Gastroesophageal sphincter (tissue), 4 donors: Measurements from ENCODE around the gene CDCA8. TPM values are rescaled to one million over a fixed set of nuclear protein-coding genes. Genes with fewer than 3 reads are reported as not detected.
A peak's percentile ranks its signal among the peaks of the same experiment; 100 is the strongest.

ENCODE experiments used
- ATAC-seq: fragments of 150-250 bp; one replicate; pipeline ENCODE4 v1.9.1; 2016; ENCODE audit warnings: mild to moderate bottlenecking, moderate library complexity
- H3K27ac ChIP-seq, 4 donors: fragments of 200-600 bp; sonication (generic) in 3 of 4; 1 replicate in 3 of 4; 2 replicates in 1 of 4; pipeline ENCODE4 v1.5.1; 2016 to 2019
- H3K27me3 ChIP-seq: fragments of 200-600 bp; sonication (generic); one replicate; pipeline ENCODE4 v1.5.1; 2019
- H3K36me3 ChIP-seq, 2 donors: fragments of 200-600 bp; sonication (generic); one replicate each; pipeline ENCODE4 v1.5.1; 2019; ENCODE audit warnings: control low read depth in 1 of 2
- H3K4me1 ChIP-seq, 3 donors: fragments of 200-600 bp; sonication (generic); 1 replicate in 2 of 3; 2 replicates in 1 of 3; pipeline ENCODE4 v1.5.1; 2016 to 2019; ENCODE audit warnings: control low read depth in 2 of 3
- H3K4me3 ChIP-seq, 2 donors: fragments of 200-600 bp; sonication (generic); one replicate each; pipeline ENCODE4 v1.5.1; 2019; ENCODE audit warnings: mild to moderate bottlenecking in 1 of 2, moderate library complexity in 1 of 2
- H3K9me3 ChIP-seq, 3 donors: fragments of 200-600 bp; sonication (generic); one replicate each; pipeline ENCODE4 v1.5.1; 2017 to 2019; ENCODE audit warnings: control low read depth in 2 of 3
- EP300 ChIP-seq: sonication (generic); formaldehyde crosslinking; IDR thresholded peaks from one replicate; pipeline ENCODE4 v1.6.1; 2017; ENCODE audit warnings: antibody characterized with exemption, mild to moderate bottlenecking
- POLR2A ChIP-seq, 2 donors: fragments of 450-650 bp; IDR thresholded peaks; one replicate each; pipeline ENCODE4 v1.6.1; 2017; ENCODE audit warnings: antibody characterized with exemption in 2 of 2, mild to moderate bottlenecking in 2 of 2, moderate library complexity in 1 of 2
- POLR2AphosphoS5 ChIP-seq: sonication (generic); formaldehyde crosslinking; IDR thresholded peaks from one replicate; pipeline ENCODE4 v1.6.1; 2017; ENCODE audit warnings: antibody characterized with exemption
- WGBS, 2 donors: methylation state at CpG; one replicate each; pipeline ENCODE4 v1.1.5; 2018; ENCODE audit warnings: low coverage in 1 of 2; 5-methylcytosine and 5-hydroxymethylcytosine counted together
- total RNA-seq, 4 donors: library from RNA; depleted of rRNA; stranded (reverse); fragments of >200 nt; gene quantifications; one replicate each; pipeline ENCODE4 v1.1.0, GENCODE V29; 2016
- TF ChIP-seq, protein P1 (sequence below), 4 experiments: fragments of 200-600 bp in 2 of 4; fragments of 450-650 bp in 2 of 4; sonication (generic) in 1 of 4; IDR thresholded peaks; one replicate each; pipeline ENCODE4 v1.5.1; 2017 to 2019; ENCODE audit warnings: antibody characterized with exemption in 4 of 4, mild to moderate bottlenecking in 2 of 4, moderate library complexity in 2 of 4

CDCA8 gene
- total RNA-seq, 4 donors from 2014 or later = 0.13 to 1.1 (median 0.67) TPM

DNA sequence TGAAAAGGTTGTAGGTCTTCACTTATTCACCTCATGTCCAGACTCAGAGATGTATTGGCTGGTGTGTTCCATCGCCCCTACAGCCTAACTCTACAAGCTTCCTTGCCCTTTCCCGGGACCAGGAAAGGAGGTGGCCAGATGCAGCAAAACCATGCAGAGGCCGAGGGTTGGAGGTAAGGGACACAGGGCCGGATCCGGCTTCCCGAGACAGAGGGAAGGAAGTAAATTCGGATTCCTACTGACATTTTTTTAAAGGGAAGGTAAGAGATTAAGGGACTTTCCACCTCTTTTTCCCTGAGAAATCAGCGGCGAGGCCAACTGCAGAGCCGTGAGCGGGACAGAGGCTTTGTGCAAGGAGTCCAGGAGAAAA, 59.9 kb downstream of the CDCA8 start:
- TF ChIP-seq POLR2A (IDR thresholded peaks at IDR 0.05) = no peak
- TF ChIP-seq, protein P1, sequence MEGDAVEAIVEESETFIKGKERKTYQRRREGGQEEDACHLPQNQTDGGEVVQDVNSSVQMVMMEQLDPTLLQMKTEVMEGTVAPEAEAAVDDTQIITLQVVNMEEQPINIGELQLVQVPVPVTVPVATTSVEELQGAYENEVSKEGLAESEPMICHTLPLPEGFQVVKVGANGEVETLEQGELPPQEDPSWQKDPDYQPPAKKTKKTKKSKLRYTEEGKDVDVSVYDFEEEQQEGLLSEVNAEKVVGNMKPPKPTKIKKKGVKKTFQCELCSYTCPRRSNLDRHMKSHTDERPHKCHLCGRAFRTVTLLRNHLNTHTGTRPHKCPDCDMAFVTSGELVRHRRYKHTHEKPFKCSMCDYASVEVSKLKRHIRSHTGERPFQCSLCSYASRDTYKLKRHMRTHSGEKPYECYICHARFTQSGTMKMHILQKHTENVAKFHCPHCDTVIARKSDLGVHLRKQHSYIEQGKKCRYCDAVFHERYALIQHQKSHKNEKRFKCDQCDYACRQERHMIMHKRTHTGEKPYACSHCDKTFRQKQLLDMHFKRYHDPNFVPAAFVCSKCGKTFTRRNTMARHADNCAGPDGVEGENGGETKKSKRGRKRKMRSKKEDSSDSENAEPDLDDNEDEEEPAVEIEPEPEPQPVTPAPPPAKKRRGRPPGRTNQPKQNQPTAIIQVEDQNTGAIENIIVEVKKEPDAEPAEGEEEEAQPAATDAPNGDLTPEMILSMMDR (IDR thresholded peaks at IDR 0.05) = no peak
- no peak for TF ChIP-seq POLR2AphosphoS5
- no peak for TF ChIP-seq EP300
- H3K4me1 ChIP-seq = peaks cover 0 to 17% (median 0%) of the 10 kb centered on the region in 3 donors
- ATAC-seq = no peak
- H3K27me3 ChIP-seq = peaks cover 97% of the 10 kb centered on the region
- WGBS, 2 donors = 18 to 25% methylated on average over 6 to 11 of the region's 11 CpGs
- peaks cover 0 to 6% (median 0%) of the 10 kb centered on the region in 3 donors for H3K9me3 ChIP-seq
- H3K27ac ChIP-seq = no peak overlapping the region
- peak overlapping the region in 1 of 2 donors; percentile 46 for H3K4me3 ChIP-seq
- H3K36me3 ChIP-seq = no peaks in the 10 kb centered on the region

DNA sequence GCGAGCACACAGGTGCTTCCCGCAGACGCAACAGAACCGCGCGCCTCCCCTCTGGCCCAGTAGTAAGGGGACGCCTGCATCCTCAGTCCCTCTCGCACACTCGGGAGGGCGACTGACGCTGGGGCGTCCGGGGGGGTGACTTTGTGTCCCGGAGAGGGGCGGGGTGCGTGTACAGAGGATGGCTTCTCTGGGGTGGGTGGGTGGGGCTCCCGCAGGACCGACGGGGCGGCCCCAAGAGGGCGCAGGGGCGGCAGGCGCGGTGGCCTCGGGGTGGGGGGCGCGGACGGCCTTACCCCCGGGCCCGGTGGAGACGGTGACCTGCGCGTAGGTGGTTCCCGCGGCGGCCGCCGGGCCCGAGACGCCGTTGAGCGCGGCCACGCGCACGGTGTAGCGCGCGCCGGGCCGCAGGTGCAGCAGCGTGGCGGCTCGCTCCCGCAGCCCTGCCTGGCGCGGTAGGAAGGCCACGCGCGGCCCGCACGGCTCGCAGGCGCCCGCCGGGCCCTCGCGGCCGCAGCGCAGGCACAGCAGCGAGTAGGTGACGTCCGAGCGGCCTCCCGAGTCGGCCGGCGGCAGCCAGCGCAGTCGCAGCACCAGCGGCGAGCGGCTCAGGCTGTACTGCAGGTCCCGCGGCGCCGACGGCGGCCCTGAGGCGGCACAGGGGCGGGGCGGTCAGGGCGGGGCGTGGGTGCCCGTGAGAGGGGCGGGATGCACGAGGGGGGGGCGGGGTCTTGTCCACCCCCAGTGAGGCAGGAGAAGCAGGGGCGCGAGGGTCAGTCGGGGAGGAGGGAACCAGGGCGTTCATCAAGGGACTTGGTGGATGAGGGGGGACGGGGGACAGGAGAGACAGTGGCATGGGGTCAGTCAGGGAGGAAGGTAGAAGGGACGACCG, 60.5 kb downstream of the CDCA8 start:
- no peaks in the 10 kb centered on the region for H3K36me3 ChIP-seq
- H3K4me3 ChIP-seq = peak overlapping the region in 1 of 2 donors; percentile 46
- peaks cover 97% of the 10 kb centered on the region for H3K27me3 ChIP-seq

DNA sequence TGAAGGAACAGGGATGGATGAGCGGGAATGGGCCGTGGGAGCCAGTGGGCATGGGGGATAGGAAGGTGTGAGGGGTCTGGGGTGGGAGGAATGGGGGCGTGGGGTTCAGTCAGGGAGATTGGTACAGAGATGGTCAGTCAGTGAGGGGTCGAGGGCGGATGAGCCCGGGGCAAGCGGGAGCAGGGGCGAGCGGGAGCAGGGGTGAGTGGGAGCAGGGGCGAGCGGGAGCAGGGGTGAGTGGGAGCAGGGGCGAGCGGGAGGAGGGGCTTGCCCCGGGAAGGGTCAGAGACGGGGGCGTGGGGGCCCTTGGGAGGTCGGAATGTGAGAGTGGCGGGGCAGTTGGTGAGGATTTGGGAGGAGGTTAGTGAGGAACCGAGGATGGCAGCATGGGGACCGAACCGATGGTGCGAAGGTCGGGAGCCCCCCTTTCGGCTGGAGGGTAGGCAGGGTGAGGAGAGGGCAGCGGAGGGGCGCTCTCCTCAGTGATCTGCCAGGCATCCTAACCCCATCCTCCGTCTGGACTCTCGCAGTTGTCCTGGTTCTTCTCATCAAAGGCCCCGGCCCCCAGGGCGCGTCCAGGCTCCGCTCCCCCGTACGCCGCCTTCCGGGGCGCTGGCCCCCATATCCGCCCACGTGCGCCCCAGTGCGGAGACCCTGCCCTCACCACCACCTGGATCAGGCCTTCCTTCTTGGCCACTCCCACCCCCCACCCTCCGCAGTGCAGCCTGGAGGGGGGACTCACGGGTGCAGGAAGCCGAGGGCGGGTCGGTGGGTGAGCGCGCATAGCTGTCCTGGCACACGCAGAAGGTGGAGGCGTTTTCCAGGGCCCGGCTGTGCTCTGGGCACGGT, 61.4 kb downstream of the CDCA8 start:
- Histone ChIP-seq H3K4me3 (peak overlapping the region in 1 of 2 donors; percentile 46), H3K27me3 (peaks cover 99% of the 10 kb centered on the region), H3K36me3 (no peaks in the 10 kb centered on the region), H3K4me1 (peaks cover 0 to 17% (median 0%) of the 10 kb centered on the region in 3 donors), H3K9me3 (no peaks in the 10 kb centered on the region), H3K27ac (no peak overlapping the region)
- ATAC-seq = no peak
- TF ChIP-seq POLR2AphosphoS5 = no peak
- TF ChIP-seq EP300 = no peak
- no peak for TF ChIP-seq POLR2A (IDR thresholded peaks at IDR 0.05)
- TF ChIP-seq, protein P1 (IDR thresholded peaks at IDR 0.05) = no peak
- 2 to 6% methylated on average over 18 to 22 of the region's 52 CpGs for WGBS, 2 donors

More for the DNA sequence above, 60.5 kb downstream of the CDCA8 start:
- TF ChIP-seq POLR2AphosphoS5 = no peak
- TF ChIP-seq EP300 = no peak
- TF ChIP-seq, protein P1 (IDR thresholded peaks at IDR 0.05) = no peak
- TF ChIP-seq POLR2A (IDR thresholded peaks at IDR 0.05) = no peak
- peak; percentile 22 for ATAC-seq
- no peaks in the 10 kb centered on the region for H3K9me3 ChIP-seq
- peaks cover 0 to 17% (median 0%) of the 10 kb centered on the region in 3 donors for H3K4me1 ChIP-seq
- 4 to 9% methylated on average over 5 to 7 of the region's 105 CpGs for WGBS, 2 donors
- no peak overlapping the region for H3K27ac ChIP-seq

DNA sequence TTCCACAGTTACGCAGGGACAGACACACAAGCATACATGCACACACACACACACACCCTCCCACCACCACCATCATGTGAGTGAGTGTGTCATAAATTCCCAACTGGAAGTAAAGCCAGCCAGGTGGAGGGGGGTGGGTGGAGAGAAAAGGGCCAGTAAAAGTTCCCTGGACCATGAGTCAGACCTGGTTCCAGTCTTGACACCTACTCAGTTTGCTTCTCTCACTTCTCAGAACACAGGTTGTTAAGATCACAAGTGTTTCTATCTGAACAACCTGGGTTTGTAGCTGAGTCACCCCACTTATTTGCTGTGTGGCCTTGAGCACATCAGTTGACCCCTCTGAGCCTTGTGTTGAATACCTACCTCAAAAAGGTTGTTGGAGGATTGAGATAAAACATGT, 63.0 kb downstream of the CDCA8 start:
- Histone ChIP-seq H3K27ac (no peak overlapping the region), H3K36me3 (no peaks in the 10 kb centered on the region), H3K4me1 (peaks cover 0 to 17% (median 0%) of the 10 kb centered on the region in 3 donors), H3K4me3 (no peak overlapping the region), H3K27me3 (peaks cover 99% of the 10 kb centered on the region), H3K9me3 (no peaks in the 10 kb centered on the region)
- TF ChIP-seq POLR2AphosphoS5 = no peak
- TF ChIP-seq, protein P1 (IDR thresholded peaks at IDR 0.05) = no peak
- no peak for TF ChIP-seq POLR2A (IDR thresholded peaks at IDR 0.05)
- no peak for TF ChIP-seq EP300
- WGBS, 2 donors = 29 to 100% methylated on average over 1 of the region's 1 CpG
- ATAC-seq = no peak
